HEK293T (cell line): Measurements from ENCODE around the gene PAQR3.

Experiments used
- BHLHE40 ChIP-seq: fragments of 450-650 bp; IDR thresholded peaks from 2 replicates; pipeline ENCODE4 v1.6.1; 2016; ENCODE audit warnings: mild to moderate bottlenecking, moderate library complexity, borderline replicate concordance
- CTBP1 ChIP-seq: fragments of 450-650 bp; IDR thresholded peaks from 2 replicates; pipeline ENCODE4 v1.6.1; 2016; ENCODE audit warnings: borderline replicate concordance
- ELF4 ChIP-seq: fragments of 450-650 bp; IDR thresholded peaks from 2 replicates; pipeline ENCODE4 v1.6.1; 2017; ENCODE audit warnings: antibody characterized with exemption
- FOXA1 ChIP-seq: fragments of 450-650 bp; IDR thresholded peaks from 2 replicates; pipeline ENCODE4 v1.6.1; 2016; ENCODE audit warnings: mild to moderate bottlenecking
- FOXK2 ChIP-seq: fragments of 450-650 bp; IDR thresholded peaks from 2 replicates; pipeline ENCODE4 v1.6.1; 2016; ENCODE audit warnings: mild to moderate bottlenecking
- HDGF ChIP-seq: fragments of 450-650 bp; IDR thresholded peaks from 2 replicates; pipeline ENCODE4 v1.6.1; 2017; ENCODE audit warnings: antibody characterized with exemption, borderline replicate concordance
- L3MBTL2 ChIP-seq: fragments of 450-650 bp; conservative IDR thresholded peaks from 2 replicates; pipeline ENCODE4 v1.6.1; 2016; ENCODE audit warnings: mild to moderate bottlenecking
- LEF1 ChIP-seq: fragments of 450-650 bp; IDR thresholded peaks from 2 replicates; pipeline ENCODE4 v1.6.1; 2017; ENCODE audit warnings: mild to moderate bottlenecking, borderline replicate concordance
- SP1 ChIP-seq: fragments of 450-650 bp; IDR thresholded peaks from 2 replicates; pipeline ENCODE4 v1.6.1; 2017
- SUZ12 ChIP-seq: fragments of 450-650 bp; IDR thresholded peaks from 2 replicates; pipeline ENCODE4 v1.6.1; 2016; ENCODE audit warnings: mild to moderate bottlenecking
- TARDBP ChIP-seq: fragments of 450-650 bp; IDR thresholded peaks from 2 replicates; pipeline ENCODE4 v1.6.1; 2016
- ZNF384 ChIP-seq: fragments of 450-650 bp; IDR thresholded peaks from 2 replicates; pipeline ENCODE4 v1.6.1; 2016
- TF ChIP-seq, protein P1 (sequence below): fragments of 450-650 bp; IDR thresholded peaks from 2 replicates; pipeline ENCODE4 v1.6.1; 2016

GRCh38 chr4:78940752-78941151 lies 1.5 kb upstream of the PAQR3 start:
- TF ChIP-seq FOXK2, result no peak
- no peak for TF ChIP-seq ZNF384
- no peak for TF ChIP-seq LEF1
- TF ChIP-seq BHLHE40, result no peak
- no peak for TF ChIP-seq SP1
- no peak for TF ChIP-seq CTBP1
- TF ChIP-seq FOXA1, result no peak
- TF ChIP-seq HDGF, result no peak
- no peak for TF ChIP-seq ELF4
- TF ChIP-seq, protein P1, sequence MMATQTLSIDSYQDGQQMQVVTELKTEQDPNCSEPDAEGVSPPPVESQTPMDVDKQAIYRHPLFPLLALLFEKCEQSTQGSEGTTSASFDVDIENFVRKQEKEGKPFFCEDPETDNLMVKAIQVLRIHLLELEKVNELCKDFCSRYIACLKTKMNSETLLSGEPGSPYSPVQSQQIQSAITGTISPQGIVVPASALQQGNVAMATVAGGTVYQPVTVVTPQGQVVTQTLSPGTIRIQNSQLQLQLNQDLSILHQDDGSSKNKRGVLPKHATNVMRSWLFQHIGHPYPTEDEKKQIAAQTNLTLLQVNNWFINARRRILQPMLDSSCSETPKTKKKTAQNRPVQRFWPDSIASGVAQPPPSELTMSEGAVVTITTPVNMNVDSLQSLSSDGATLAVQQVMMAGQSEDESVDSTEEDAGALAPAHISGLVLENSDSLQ, result no peak
- no peak for TF ChIP-seq L3MBTL2
- no peak for TF ChIP-seq TARDBP
- TF ChIP-seq SUZ12, result no peak
